Stimulated activated CD8-positive, alpha-beta memory T cell treated with anti-CD3 and anti-CD28 coated beads, Interleukin-12 subunit alpha, Interleukin-12 subunit beta, amount 100 ng/mL, for 4 hours (primary cell): ENCODE data around the gene YTHDC2.

Experiments
- DNase-seq: peaks from one replicate; pipeline ENCODE4 v3.0.0-alpha.2; 2020; ENCODE audit warnings: low read depth

YTHDC2 gene

DNA sequence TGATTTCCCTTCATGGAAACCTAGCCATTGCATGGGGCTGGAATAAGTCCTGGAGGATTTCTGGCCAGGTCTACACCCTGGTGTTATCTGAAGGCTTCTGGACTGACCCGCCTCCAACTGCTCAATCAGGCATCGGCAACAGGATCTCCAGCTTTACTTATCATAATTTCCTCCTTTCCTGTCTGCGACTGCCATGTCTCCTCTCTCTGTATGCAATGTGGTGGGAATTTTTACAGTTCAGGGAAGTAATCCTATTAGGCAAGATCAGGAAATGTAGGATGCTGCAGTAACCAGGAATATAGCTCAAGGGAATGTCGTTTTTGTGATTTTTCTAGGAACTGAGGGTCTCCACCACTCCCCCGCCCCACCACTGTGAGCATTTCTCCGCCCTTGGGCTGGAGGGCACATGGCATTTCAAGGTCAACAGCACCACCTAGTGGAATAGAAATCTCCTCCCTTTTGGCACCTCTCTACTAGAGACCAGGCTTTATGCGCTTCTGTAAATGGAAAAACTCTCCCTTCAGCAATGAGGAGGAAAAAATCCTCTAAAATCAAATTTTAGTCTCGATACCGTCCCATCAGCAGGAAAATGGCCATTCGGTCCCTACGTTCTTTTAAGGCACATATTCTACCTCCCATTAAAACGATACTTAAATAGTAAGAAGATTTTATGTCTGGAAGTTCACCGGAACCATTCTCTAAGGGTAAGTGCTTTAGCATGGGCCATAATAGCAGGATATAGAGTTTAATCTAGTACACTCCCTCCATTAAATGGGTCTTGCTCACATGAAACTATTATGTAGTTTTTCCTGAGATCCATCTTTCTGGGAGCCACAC is 93.0 kb downstream of the YTHDC2 start:
- DNase-seq = no peak

DNA sequence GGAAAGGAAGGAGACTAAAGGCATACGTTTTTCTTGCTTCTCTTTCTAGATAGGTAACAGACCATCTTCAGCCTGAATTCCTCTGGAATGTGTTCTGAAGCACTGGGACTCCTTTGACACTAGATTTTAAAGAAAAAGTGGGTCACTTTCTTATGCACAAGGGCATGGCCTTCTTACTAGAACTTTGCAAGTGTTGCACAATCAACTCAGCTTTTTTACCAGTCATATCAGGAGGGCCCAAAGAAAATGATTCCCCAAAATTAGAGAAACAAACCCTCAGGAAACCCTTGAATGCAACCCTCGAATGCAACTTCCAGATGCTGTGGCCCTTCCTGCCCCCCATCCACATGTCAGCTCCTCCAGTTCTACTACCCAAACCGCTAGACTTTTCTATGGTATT is 93.9 kb downstream of the YTHDC2 start:
- DNase-seq = no peak

DNA sequence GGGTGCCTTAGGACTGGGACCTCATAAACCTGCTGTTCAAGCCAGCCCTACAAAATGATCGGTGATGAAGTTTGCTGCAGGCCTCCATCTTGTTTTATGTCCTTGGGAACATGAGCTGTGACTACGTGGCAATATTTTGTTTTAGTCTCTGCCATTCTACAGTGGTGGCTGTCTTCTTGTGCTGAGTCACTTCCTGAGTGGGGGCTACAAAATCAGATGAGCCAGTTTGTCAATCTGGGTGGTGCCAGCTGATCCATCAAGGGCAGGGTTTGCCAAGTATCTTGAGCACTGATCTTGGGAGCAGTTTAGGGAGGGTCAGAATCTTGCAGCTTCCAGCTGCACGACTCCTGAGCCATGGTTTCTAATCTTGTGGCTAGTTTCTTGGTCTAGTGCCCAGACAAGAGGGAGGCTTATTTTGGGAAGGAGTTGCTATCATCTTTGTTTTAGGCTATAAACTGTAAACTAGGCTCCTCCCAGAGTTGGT is 94.7 kb downstream of the YTHDC2 start:
- no peak for DNase-seq

DNA sequence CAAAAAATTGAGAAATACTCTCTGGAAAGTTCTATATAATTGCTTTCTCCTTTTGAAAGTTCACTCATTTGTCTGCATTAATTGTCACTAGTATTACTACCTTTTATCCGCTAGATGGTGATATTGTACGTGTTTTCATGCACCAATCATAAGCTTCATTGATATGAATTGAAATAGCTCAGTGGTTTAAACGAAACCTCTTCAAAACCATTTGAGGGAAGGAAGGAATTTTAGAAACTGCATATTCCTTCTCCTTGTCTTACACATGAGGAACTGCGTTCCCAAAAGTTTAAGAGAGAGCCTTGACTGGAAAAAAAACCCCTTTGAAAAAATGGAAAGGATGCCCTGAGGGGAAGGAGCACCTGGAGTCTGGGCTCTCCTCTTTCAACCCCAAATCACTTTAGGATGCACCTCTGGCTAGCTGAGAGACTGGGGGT is 98.6 kb downstream of the YTHDC2 start:
- no peak for DNase-seq

DNA sequence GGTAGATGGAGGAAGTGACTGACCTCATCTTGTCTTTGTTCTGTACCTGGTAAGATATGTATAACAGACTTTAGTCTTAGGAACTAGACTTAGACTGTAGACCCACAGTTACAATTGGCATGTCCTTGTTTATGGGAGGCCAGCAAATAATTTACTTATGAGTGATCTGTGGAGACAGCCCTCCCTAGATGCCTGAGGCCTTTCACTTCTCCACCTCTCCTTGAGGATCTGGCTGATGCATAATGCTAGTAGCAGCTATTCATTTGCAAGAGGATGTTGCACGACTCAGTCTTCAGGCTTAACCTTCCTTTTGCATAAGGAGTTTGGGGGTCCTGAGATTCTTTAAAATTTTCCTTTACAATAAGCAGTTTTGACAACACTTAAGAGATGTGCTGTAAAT is 100.7 kb downstream of the YTHDC2 start:
- DNase-seq = no peak

DNA sequence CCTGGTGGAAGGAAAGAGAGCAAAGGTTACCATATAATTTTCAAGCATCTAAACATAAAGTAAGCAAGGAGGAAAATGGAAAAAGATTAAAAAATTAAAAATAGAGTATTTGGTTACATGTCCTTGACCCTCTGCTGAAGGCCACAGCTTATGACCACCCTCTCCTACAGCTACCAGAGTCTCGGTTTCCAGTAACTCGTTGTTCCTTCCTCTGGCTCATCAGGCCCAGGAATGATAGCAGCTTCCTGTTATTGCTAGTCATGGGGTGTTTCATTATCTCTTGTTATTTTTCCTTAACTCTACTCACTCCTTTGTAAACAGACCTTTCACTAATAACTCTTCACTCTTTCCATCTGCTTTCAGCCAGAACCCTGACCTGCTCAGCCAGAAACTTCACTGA is 102.2 kb downstream of the YTHDC2 start:
- no peak for DNase-seq

DNA sequence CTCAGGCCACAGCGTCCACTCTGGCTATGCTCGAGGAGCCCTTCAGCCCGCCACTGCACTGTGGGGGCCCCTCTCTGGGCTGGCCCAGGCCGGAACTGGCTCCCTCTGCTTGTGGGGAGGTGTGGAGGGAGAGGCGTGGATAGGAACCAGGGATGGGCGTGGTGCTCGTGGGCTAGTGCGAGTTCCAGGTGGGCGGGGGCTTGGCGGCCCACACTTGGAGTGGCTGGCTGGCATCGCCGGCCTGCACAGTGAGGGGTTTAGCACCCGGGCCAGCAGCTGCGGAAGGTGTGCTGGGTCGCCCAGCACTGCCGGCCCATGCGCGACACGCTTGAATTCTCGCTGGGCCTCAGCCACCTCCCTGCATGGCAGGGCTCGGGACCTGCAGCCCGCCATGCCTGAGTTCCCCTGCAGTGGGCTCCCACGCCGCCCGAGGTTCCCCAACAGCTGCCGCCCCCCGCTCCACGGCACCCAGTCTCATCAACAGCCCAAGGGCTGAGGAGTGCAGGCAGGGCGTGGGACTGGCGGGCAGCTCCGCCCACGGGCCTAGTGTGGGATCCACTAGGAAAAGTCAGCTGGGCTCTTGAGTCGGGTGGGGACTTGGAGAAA is 103.8 kb downstream of the YTHDC2 start:
- DNase-seq = no peak

DNA sequence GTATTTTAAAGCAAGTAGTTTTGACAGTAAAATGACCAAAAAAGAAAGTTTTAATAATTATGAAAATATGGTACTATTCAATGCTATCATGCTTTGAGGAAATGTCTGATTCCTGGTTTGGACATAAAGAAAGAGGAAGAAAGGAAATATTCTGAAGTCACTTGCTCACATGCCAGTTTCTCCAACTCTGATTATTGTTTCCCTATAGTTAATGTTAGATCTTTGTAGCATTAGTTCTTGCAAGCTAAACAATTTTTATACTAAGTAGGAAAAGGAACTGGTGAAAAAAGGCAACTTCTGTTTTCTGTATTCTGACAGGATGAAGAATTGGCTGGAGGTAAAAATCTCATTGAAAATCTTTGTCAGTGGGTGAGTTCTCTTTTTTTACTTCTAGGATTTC is 119.5 kb downstream of the YTHDC2 start:
- DNase-seq = no peak

DNA sequence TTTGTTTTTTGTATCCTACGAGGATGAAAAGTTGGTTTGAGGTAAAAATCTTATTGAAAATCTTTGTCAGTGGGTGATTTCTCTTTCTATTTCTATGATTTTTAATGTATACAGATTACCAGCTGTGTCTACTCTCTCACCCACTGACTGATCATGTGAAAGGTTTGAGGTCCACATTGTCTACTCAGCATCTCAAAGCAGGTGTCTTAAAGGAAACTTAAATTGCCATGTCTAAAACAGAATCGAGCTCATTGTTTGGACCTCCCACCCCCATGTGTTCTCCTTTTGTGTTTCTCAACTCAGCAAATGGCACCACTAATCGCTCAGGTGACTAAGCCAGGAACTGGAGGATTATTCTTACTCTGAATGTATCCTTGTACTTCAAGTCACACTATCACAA is 121.5 kb downstream of the YTHDC2 start:
- DNase-seq = no peak

DNA sequence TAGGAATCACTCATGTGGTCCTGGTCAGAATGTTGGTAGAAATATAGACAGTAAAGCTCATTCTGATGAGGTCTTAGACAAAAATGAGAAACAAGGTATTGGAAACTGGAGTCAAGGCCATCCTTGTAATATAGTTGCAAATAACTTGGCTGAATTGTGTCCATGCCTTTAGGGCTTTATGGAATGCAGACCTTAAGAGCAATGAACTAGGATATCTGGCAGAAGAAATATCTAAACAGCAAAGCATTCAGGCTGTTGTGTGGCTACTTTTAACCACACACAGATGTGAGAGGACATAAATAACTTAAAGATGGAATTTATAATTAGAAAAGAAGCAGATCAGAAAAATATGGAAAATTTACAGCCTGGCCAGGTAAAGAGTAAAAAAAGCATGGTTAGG is 128.2 kb downstream of the YTHDC2 start:
- no peak for DNase-seq
